Measurements from ENCODE around the gene PLPP4. TPM values are rescaled to one million over a fixed set of nuclear protein-coding genes. Genes with fewer than 3 reads are reported as not detected.
"Not testable (repeated sequence)": the region's sequence is repeated elsewhere in the genome, so short reads cannot be mapped to it uniquely, and the experiment has no call there.

PLPP4 gene
- total RNA-seq, 4 donors from 2014 or later: 0.72 to 1.9 TPM; not detected in 2

DNA sequence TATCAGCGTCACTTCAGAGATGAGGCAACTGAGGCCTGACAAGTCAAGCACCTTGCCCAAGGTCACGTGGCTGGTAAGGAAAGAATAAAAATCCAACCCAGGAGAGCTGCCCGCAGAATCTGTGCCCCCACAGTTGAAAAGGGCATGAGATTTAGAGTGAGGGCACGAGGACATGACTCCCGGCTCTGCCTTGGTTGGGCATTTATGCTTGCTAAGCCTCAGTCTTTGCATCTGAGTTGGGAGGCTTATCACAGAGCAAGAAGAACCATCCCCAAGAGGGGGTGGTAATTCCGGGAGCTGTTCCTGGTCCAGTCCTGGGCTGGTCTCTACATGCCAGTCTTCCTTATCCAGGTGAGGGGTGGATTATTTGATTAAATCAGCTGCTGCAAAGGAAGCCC is 37.3 kb downstream of the PLPP4 start:
- TF ChIP-seq, protein P1, sequence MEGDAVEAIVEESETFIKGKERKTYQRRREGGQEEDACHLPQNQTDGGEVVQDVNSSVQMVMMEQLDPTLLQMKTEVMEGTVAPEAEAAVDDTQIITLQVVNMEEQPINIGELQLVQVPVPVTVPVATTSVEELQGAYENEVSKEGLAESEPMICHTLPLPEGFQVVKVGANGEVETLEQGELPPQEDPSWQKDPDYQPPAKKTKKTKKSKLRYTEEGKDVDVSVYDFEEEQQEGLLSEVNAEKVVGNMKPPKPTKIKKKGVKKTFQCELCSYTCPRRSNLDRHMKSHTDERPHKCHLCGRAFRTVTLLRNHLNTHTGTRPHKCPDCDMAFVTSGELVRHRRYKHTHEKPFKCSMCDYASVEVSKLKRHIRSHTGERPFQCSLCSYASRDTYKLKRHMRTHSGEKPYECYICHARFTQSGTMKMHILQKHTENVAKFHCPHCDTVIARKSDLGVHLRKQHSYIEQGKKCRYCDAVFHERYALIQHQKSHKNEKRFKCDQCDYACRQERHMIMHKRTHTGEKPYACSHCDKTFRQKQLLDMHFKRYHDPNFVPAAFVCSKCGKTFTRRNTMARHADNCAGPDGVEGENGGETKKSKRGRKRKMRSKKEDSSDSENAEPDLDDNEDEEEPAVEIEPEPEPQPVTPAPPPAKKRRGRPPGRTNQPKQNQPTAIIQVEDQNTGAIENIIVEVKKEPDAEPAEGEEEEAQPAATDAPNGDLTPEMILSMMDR (IDR thresholded peaks at IDR 0.05): no peak
- ATAC-seq (ENCODE audit: low FRiP score): no peak

DNA sequence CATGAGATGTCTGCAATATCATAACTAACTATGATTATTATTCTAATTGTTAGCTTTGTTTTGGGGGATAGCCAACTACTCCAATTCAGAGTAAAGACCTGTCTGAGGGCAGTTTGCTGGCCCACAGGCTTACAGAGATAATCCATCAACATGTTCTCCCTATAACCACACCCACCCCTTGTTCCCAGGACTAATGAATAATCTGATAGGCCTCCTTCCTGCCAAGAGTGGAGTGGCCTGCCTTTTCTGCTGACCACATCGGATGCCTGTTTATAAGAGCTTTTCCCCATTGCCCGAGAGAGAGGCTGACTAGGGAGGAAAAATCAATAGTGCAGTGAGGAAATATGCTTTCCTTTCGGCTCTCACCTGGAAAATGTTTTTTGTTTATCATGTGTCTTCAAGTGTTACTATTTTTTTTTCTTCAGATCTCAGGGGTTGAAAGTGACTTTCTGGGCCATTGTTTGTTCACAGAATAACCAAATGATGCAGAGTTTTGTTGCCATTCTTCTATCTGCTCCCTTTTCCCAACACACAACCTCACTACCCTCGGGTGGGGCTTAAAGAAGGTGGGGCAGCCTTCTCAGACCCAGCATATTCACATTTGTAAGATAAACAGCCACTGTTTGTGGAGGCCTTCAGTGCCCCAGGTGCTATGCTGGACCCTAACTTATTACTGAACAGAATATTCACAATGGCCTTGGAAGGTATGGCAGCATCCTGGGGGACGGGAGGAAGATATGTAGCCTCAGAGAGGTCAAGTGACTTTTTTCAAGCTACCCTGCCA is 38.4 kb downstream of the PLPP4 start:
- TF ChIP-seq, protein P1 (IDR thresholded peaks at IDR 0.05): no peak
- no peak for DNase-seq (ENCODE audit: low spot score)
- ATAC-seq (ENCODE audit: low FRiP score): no peak

More for the DNA sequence above, 37.3 kb downstream of the PLPP4 start:
- no peak for DNase-seq (ENCODE audit: low spot score)

DNA sequence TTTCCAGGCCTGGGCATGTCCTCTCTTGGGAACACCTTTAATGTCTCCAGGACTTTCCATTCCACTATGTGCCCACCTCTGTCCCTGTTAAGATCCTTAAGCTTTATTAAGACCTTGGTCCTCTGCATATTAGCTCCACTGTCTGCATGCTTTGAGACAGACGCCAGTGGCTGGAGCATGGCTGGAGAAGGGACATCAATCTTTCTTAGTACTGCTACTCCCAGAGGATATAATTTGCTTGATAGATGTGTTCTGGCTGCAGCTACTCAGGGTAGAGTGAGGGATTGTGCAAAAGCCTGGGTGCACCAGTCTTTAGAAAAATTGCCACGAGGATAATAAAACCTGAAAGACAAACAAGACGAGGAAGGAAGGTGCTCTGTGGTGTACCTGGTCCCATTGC is 42.9 kb downstream of the PLPP4 start:
- ATAC-seq (ENCODE audit: low FRiP score) (no peak), DNase-seq (ENCODE audit: low spot score) (no peak)
- TF ChIP-seq, protein P1 (IDR thresholded peaks at IDR 0.05): no peak

DNA sequence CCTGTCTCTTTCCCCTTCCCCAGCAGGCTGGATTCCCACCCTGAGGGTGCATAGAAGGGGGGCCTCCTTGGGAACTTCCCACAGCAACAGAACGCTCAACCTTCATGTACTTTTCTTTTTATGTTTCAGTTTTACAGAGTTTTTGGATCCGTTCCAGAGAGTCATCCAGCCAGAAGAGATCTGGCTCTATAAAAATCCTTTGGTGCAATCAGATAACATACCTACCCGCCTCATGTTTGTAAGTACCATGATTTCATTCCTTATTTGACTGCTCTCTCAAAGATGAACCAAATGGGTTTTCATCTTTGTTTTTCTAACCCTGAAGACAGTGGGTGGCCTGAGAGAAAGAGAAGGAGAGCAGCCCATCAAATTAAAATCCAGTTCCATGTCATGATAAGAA is 46.7 kb downstream of the PLPP4 start:
- TF ChIP-seq, protein P1 (IDR thresholded peaks at IDR 0.05): no peak
- no peak for DNase-seq (ENCODE audit: low spot score)
- no peak for ATAC-seq (ENCODE audit: low FRiP score)

DNA sequence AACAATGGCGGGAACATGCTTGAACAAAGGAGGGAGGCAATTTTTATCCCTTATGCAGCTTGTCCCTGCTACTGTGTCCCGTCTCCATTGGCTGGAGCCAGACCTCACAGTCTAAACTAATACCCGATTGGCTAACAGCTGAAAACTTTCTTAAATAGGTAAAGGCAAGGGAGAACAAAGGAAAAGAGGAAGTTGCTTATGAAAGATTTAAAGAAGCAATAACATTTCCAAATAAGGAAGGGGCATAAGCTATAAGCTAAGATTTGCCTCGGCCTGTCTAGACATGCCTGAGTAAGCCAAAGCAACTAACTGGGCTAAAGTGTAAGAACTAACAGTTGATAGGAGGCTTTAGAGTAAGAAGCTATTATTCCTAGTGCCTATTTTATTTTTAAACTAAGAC is 47.2 kb downstream of the PLPP4 start:
- not testable (repeated sequence) for DNase-seq (ENCODE audit: low spot score); ATAC-seq (ENCODE audit: low FRiP score)

DNA sequence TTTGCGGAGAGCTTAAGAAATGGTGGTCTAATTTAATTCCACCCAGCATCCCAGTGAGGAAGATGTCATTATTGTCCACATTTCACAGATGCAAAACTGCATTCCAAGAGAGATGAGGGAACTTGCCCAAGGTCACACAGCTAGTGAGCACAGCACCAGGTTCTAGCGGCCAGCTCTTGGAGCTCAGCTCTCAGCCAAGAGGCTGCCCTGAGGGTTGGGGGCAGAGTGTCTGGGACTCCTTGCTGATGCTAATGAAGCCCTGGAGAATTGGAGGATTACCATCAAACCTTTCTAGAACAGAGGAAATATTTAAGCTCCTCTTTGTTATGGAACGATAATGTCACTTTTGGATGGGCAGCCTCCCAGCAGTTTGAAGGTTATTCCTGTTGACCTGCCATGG is 48.0 kb downstream of the PLPP4 start:
- DNase-seq (ENCODE audit: low spot score): no peak
- ATAC-seq (ENCODE audit: low FRiP score): no peak
- TF ChIP-seq, protein P1 (IDR thresholded peaks at IDR 0.05): no peak

DNA sequence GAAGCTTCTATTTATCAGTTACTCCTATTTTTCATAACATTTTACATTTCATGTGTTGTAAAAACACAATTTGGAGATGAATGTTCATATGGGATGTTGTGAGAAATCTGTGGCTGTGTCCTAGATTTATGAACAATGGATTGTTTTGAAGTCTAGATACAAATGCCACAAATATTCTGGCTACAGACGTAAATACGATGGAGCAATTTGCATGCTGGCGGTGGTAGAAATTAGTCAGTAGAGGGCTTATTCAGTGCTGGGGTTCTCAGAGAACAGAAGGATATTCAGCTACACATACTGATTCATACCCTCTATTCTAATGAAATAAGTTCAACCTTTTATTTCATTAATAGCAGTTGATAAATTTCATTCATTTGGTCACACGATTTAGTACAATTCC is 48.8 kb downstream of the PLPP4 start:
- no peak for ATAC-seq (ENCODE audit: low FRiP score)
- TF ChIP-seq, protein P1 (IDR thresholded peaks at IDR 0.05): no peak
- DNase-seq (ENCODE audit: low spot score): no peak

Measured in omental fat pad (tissue), 4 donors.